Activated T-helper 1 cell treated with Interleukin-2 at 50 U/mL for 16 hours (primary cell): ENCODE measurements around the gene NOX5.
"Not testable (repeated sequence)": the region's sequence is repeated elsewhere in the genome, so short reads cannot be mapped to it uniquely, and the experiment has no call there.

ENCODE experiments used
- DNase-seq: peaks from one replicate; pipeline ENCODE4 v3.0.0-alpha.2; 2020; ENCODE audit warnings: low read depth

The NOX5 gene

DNA sequence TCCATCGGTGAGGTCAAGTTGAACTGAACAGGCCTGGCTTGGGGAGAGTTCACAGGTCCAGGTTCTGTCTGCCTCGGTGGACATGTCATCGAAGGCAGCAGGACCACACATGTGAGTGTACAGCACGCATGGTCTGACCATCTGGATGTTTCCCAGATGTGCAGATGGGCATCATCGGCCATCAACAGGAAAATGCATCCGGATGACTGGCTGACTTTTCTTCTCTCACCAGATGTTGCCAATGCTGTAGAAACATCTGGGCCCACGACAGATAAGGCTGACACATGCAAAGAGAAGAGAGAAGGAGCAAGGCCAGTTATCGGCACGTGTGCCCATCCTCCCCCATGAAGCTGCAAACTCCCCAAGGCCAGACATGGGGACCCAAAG is 45.1 kb downstream of the NOX5 start:
- no peak for DNase-seq

DNA sequence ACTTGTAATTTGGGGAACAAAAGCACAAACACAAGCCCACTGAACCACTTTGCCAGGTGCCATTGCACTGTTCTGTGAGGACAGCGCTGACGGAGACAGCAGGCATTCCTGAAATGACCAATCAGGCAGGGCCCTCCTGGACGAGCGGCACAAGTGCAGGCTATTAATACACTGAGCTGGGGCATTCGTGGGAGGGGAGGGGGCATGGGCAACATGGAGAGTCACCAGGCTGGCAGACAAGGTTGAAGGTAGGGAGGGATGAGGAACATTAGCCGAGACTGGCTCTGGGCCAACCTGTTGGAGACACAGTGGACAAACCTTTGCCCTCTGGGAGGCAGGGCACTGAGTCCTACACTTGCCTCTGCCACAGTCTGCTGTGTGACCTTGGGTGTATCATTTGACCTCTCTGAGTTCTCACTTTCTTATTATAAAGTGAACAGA is 45.6 kb downstream of the NOX5 start:
- DNase-seq, result no peak

DNA sequence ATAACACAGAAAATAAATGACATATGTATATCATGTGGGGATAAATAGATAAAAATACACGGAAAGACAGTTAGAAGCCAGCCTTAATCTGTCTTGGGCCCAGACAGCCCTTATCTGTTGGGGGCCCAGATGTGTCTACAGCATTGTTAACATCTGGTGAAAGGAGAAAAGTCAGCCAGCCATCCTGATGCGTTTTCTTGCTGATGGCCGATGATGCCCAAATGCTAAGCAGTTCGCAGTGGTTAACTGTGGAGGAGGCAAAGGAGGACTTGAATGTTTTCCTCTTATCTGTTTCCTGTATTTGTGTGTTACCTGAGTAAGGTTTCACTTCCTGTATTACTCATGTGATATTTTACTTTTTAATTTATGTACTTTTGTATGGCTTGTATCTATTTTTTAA is 46.2 kb downstream of the NOX5 start:
- DNase-seq, result no peak

DNA sequence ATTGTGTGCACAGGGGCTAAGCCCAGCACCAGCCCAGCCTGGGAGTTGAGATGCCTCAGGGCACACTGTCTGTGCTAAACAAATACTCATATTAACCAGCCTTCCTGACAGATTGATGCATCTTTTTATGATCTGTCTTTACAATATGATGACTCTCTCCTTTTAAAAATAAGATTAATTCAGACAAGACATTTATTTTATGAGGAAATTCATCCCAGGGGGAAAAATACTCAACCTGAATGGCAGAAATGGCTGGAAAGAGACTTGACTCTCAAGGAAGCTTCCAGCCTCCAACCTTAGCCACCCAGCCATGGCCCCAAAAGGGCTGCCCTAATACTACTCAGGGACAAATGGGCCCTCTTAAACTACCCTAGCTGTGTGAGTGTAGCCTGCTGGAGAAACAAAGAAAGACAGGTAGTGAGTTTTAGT is 46.9 kb downstream of the NOX5 start:
- DNase-seq, result no peak

DNA sequence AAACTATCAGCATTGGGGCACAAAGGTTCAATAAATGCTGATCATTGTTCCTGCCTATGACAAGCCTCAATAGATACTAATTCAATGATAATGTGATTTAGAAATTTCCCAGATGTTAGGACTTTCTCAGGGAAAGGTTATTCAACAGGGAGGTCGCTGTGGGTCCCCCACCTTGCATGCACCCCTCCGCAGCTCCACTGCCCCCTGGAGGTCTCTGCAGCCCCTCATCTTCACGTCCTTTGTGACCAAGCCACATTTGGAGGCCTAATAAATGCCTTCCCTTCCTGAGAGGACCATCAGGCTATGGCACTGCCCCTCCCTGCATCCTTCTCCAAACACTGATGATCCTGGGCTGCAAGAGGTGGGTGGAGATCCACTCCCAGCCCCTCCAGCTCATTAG is 50.2 kb downstream of the NOX5 start:
- no peak for DNase-seq

DNA sequence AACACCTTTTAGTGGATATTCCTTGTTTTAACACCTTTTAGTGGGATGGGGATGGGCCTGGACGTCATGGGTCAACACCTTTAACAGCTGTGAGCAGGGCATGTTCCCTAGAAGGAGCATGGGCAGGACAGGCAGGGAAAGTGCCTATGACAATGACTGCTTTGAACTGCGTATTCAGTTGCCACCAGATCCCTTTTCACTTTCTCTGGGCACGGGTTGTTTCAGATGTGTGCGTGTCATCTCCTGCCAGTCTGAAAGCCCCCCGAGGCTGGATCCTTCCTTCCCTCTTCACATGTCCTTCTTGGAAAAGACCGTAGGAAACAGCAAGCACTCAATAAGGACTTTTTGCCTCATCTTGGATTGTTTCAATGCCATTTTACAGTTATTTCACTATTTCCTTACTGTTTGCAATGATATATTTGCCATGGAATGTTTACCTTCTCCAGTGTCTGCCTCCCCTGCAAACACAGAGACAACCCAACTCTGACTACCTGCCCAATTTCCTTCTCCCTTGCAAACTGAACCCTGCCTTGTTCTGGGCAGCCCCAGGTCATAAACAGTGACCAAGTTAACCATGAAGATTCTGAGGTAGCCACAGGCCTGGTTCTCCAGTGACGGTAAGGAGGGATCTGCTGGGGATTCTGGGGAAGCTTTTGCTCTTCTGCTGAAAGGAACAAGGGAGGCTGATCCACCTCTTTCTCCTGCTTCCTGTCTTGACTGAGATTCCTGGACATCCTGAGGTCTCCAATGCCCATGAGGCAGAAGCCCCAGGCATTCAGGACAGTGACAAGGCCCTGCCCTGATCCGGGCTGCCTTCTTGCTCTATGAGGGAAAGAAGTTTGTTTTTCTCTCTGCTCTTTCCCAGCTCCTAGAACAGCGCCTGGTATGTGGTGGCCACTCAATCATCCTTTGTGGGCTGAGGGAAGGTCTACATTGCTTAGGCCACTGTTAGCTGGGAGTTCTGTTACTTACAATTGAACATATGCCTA is 51.8 kb downstream of the NOX5 start:
- DNase-seq, result no peak

- no peak for DNase-seq
These were observed 52.8 kb downstream of the NOX5 start for GRCh38 chr15:69067296-69067695.

DNA sequence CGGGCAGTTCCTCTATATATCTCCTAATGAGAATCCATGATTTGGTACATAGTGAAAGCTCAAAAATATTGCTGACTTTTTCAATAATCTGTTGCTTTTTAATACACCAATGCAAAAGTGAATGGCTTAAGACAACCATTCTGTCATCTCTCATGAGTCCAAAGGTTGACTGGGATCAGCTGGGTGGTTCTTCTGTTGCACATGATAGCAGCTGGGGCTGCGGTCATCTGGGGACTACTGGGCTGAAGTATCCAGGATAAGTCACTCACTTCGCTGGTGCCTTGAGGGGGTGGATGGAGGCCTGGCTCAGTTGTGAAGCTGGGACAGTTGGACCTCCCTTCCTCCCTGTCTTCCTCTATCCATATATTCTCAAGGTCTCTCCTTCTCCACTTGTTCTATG is 53.7 kb downstream of the NOX5 start:
- DNase-seq, result no peak

DNA sequence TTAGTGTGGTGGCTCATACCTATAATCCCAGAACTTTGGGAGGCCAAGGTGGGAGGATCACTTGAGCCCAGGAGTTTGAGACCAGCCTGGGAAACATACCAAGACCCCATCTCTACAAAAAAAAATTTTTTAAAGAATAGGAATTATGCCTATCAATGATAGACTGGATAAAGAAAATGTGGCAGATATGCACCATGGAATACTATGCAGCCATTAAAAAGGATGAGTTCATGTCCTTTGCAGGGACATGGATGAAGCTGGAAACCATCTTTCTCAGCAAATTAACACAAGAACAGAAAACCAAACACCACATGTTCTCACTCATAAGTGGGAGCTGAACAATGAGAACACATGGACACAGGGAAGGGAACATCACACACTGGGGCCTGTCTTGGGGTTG is 54.8 kb downstream of the NOX5 start:
- DNase-seq, result not testable (repeated sequence)

- DNase-seq, result no peak
These were observed 55.5 kb downstream of the NOX5 start for GRCh38 chr15:69069996-69070395.

DNA sequence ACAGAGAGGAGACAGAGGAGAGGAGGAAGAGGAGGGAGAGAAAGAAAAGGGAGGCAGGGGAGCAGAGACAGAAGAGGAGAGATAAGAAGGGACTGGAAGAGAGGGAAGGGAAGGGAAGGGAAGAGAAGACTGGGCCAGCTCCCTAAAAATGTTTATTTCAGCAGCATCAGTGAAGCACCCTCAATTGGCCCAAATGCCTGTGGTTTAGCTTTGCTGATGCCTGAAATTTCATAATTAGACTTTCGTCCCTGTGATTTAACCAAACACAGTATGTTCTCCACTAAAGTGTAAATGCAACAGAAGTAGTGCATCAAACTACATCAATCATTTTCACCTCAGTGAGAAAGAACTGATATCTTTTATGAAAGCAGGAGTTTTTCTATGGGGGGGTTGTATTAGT is 55.9 kb downstream of the NOX5 start:
- DNase-seq, result no peak

- DNase-seq, result no peak
These were observed 56.8 kb downstream of the NOX5 start for GRCh38 chr15:69071260-69071659.

- DNase-seq, result no peak
These were observed 58.4 kb downstream of the NOX5 start for GRCh38 chr15:69072906-69073305.

DNA sequence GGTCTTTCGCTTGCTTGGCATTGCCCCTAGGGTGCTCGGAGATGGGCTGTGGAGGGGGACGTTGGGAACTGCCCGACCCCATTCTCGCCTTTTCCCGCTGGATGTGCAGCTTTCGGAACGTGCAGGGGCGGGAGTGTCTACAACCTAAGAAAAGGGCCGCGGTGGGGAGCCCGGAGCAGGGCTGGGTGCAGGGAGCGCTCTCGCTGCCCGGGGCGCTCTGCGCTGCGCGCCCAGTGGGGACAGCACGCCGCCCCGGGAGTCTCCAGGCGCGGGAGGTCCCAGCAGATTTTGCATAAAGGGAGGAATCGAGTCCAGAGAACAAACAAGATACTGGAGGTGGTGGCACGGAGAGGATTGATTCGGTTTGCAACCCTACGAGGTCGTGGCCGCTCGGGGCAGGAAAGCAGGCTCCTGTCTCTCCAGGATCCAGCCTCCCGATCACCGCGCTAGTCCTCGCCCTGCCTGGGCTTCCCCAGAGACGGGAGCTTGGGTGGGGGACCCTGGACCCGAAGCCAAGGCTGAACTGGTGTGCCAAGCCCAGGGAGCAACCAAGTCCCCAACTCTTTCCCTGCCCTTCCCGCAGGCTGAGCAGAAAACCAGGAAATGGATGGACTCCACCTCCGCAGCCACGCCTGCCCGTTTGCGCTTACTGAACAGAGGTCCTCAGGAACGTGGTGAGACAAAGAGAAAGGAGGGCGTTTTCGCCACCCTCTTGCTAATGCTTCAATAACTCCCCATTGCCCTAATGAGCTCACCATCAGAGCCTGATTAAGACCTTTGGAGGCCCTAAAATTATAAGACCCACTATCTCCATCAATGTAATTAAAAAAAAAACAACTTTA is 59.7 kb downstream of the NOX5 start:
- DNase-seq, result no peak

GRCh38 chr15:69074843-69075224 is 60.3 kb downstream of the NOX5 start:
- no peak for DNase-seq

DNA sequence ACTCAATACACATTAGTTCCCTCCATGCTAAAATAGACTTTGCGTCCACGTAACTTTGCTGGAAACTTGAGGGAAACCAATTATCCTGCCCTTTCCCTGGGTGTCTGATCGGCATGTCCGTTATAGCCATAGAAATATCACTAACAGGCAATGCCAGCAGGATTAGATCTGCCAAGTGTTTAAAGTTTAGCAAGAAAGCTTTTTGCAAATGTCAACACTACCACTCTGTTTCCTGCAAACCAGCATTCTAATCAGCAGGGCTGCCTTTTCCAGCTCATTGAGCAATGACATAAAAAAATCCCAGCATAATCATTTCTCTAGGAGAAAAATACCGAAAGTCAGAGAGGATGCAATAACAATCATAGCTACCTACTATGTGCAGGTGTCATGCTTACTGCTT is 60.9 kb downstream of the NOX5 start:
- DNase-seq, result no peak

- DNase-seq, result no peak
These were observed 62.3 kb downstream of the NOX5 start for GRCh38 chr15:69076756-69077155.

DNA sequence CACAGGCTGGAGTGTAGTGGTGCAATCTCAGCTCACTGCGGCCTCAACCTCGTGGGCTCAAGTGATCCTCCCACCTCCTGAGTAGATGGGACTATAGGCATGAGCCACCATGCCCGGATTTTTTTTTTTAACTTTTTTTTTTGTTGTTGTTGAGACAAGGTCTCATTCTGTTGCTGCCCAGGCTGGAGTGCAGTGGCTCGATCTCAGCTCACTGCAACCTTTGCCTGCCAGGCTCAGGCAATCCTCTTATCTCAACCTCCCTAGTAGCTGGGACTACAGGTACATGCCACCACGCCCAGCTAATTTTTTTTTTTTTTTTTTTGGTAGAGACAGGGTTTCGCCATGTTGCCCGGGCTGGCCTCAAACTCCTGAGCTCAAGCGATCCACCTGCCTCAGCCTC is 64.1 kb downstream of the NOX5 start:
- no peak for DNase-seq

DNA sequence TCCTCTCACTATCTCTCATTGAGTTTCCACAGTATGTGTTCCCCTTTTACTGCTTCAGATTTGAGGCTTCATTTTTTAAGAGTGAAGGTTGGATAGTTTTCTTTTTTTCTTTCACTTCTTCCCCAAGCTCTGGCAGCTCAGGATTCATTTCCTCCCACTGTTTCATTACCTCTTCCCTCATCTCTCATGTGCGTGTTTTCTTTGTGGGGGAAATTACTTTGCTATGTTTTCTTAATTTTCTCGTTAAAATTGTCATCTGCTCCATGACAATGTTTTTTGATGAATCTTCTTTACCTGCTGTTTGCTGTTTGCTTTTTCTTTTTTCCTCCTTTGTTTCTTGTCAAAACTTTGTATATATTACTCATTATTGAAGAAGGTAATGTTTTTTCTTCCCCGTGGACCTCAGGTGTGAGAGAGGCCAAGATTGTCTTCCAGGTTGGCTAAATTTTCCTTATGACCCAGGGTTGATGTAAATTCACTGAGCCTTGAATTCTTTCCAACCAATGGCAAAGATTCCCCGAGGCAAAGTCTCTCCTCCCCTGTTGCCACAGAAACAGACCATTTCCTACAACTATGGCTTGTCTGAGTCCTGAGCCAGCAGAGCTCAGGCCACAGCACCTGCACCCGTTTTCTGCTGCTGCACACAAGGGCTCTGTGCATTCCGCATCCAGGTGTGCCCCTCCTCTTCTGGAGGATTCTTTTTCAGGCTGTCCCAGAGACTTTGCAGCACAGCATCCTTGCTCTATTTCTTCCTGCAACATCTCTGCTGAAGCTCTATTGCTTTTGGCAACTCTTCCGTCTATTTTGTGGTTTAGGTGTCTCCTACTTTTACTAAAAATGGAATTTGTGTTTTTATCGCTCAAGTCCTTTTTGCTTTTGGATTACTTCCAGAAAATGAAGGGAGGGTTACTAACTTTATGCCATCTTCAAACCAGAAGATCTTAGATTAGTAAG is 66.1 kb downstream of the NOX5 start:
- DNase-seq, result no peak

DNA sequence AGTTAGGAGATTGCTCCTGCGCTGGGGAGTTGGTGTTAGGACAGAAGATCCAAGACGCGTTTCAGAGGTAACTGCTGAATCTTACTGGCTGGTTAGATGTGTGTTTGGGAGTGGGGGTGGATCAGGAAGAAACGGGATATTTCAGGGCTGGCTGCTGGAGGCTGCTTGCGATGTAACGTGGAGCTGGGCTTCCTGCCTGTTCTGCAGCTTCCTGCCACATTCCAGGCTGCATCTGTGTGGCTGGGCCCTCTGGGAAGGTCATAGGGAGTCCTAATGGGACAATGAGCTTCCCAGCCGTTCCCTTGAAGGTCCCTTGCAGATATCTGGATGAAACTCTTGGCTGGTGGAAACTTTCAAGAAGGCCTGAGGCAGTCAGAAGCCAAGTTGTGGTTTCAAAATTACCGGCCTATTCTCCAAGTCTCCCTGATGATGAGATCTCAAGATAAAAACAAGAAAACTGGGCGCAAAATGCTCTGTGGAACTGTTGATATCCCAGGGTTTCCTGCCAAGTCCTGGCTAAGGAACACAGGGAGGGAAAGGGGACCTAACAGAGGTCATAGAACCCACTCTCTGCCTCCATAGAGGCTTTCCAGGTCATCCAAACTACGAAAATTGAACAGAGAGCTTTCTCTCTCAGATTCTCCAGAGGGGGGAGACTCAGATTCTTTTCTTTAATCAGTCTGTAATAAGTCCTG is 67.0 kb downstream of the NOX5 start:
- no peak for DNase-seq

DNA sequence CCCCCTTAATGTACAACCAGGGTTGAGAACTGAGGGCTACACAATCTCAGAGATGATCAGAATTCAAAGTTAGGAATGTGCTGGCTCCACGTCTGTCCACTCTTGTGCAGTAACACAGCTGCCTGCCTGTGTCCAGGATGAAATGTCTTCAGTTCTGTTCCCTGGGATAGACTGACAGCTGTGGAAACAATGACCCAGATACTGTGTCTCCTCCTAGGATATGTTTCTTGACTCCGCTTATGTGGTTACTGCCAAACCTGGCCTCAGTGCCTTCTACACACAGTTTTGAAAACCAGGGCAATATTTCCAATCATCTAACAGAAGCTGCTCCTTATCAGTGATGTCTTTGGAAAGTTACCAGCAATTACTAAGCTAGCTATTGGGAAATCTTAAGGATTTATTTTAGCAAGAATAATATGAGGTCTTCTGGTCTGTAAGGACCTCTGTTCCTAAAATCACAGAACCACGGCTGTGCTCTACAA is 67.6 kb downstream of the NOX5 start:
- DNase-seq, result no peak
